Stomach (tissue), 9 donors: ENCODE data around the gene AK5. TPM values are rescaled to one million over a fixed set of nuclear protein-coding genes. Genes with fewer than 3 reads are reported as not detected.

Experiments
- DNase-seq, 2 donors: peaks; one replicate each; pipeline versions ENCODE4 v3.0.0 to v3.0.0-alpha.2; 2013 to 2019
- H3K27ac ChIP-seq, 5 donors: fragments of 200-600 bp in 4 of 5; sonication (generic) in 4 of 5; one replicate each; pipeline ENCODE4 v1.5.1; 2013 to 2019; ENCODE audit warnings: mild to moderate bottlenecking in 1 of 5, moderate library complexity in 1 of 5
- H3K27me3 ChIP-seq, 3 donors: fragments of 200-600 bp; sonication (generic); one replicate each; pipeline ENCODE4 v1.5.1; 2017 to 2019; ENCODE audit warnings: mixed run types in 1 of 3
- H3K36me3 ChIP-seq, 4 donors: fragments of 200-600 bp; sonication (generic); 1 replicate in 3 of 4; 2 replicates in 1 of 4; pipeline ENCODE4 v1.5.1; 2016 to 2019
- H3K4me1 ChIP-seq, 4 donors: fragments of 200-600 bp; sonication (generic); one replicate each; pipeline ENCODE4 v1.5.1; 2016 to 2019
- H3K4me3 ChIP-seq, 4 donors: fragments of 200-600 bp; sonication (generic) in 3 of 4; one replicate each; pipeline ENCODE4 v1.5.1; 2016 to 2019; ENCODE audit warnings: mild to moderate bottlenecking in 1 of 4
- H3K9me3 ChIP-seq, 4 donors: fragments of 200-600 bp; sonication (generic); one replicate each; pipeline ENCODE4 v1.5.1; 2016 to 2019
- EP300 ChIP-seq: sonication (generic); formaldehyde crosslinking; IDR thresholded peaks from one replicate; pipeline ENCODE4 v1.6.1; 2017; ENCODE audit warnings: antibody characterized with exemption
- POLR2A ChIP-seq, 4 donors: fragments of 450-650 bp; IDR thresholded peaks; one replicate each; pipeline ENCODE4 v1.6.1; 2016; ENCODE audit warnings: antibody characterized with exemption in 4 of 4, control low read depth in 2 of 4, mild to moderate bottlenecking in 1 of 4, moderate library complexity in 1 of 4
- POLR2AphosphoS5 ChIP-seq, 3 donors: sonication (generic); formaldehyde crosslinking; IDR thresholded peaks; one replicate each; pipeline ENCODE4 v1.6.1; 2016; ENCODE audit warnings: antibody characterized with exemption in 3 of 3
- WGBS, 5 donors: extraction: QIAGEN DNeasy Blood & Tissue Kit in 3 of 5; methylation state at CpG; one replicate each; pipeline versions ENCODE4 v1.1.5 to v1.1.7; 2013 to 2018; 5-methylcytosine and 5-hydroxymethylcytosine counted together
- intact Hi-C: fragments of 100-400 bp; cut with DNase I; formaldehyde crosslinking; loops from one replicate; pipeline ENCODE4 v1.15.1; 2023; ENCODE audit warnings: low total_unique reads
- polyA plus RNA-seq, 3 donors: library from polyadenylated mRNA; stranded (reverse); fragments of 200-250 nt; gene quantifications; one replicate each; pipeline ENCODE4 v1.2.3, GENCODE V29; 2013
- total RNA-seq, 5 donors: library from RNA; depleted of rRNA; stranded (reverse); fragments of >200 nt; gene quantifications; one replicate each; pipeline versions ENCODE4 v1.1.0 to v1.2.3, GENCODE V29; 2014 to 2016
- TF ChIP-seq, protein P1 (sequence below), 7 experiments: fragments of 450-650 bp in 4 of 7; fragments of 200-600 bp in 3 of 7; sonication (generic) in 3 of 7; IDR thresholded peaks; one replicate each; pipeline ENCODE4 v1.5.1; 2016 to 2019; ENCODE audit warnings: antibody characterized with exemption in 7 of 7, control low read depth in 2 of 7, mild to moderate bottlenecking in 1 of 7
- donor health status: healthy with polysubstance abuse.
- donor health status: Bipolar disorder and iron deficiency.
- donor health status: healthy.

Gene AK5
- total and polyA plus RNA-seq, 8 donors: 0.23 to 5.0 (median 1.3) TPM; not detected in 3

DNA sequence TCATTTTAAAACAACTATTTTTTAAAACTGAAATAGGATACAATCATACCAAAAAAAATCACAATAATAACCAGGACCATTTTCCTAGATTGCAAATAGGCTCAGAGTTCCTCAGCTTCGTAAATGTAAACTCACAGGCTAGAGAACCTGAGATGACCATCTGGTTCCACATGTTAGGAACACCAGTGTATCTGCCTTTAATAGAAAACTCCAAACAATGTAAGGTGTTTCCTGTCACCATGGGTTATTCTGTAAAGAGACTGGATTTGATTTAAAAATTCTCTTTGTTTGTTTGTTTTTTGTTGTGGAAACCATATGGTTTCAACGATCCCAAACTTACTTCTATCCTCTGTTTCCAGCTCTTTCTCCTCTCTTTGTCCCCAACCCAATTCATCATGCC is 203.1 kb downstream of the AK5 start:
- 65 to 75% (median 70%) methylated on average over 2 of the region's 2 CpGs for WGBS, 5 donors
- H3K36me3 ChIP-seq: no peaks in the 10 kb centered on the region
- H3K4me1 ChIP-seq: no peaks in the 10 kb centered on the region
- H3K27me3 ChIP-seq: no peaks in the 10 kb centered on the region
- H3K4me3 ChIP-seq: no peak overlapping the region
- no peak overlapping the region for H3K27ac ChIP-seq
- no peak for TF ChIP-seq POLR2AphosphoS5 (IDR thresholded peaks at IDR 0.05)
- TF ChIP-seq EP300: no peak
- TF ChIP-seq, protein P1, sequence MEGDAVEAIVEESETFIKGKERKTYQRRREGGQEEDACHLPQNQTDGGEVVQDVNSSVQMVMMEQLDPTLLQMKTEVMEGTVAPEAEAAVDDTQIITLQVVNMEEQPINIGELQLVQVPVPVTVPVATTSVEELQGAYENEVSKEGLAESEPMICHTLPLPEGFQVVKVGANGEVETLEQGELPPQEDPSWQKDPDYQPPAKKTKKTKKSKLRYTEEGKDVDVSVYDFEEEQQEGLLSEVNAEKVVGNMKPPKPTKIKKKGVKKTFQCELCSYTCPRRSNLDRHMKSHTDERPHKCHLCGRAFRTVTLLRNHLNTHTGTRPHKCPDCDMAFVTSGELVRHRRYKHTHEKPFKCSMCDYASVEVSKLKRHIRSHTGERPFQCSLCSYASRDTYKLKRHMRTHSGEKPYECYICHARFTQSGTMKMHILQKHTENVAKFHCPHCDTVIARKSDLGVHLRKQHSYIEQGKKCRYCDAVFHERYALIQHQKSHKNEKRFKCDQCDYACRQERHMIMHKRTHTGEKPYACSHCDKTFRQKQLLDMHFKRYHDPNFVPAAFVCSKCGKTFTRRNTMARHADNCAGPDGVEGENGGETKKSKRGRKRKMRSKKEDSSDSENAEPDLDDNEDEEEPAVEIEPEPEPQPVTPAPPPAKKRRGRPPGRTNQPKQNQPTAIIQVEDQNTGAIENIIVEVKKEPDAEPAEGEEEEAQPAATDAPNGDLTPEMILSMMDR (IDR thresholded peaks at IDR 0.05): no peak
- TF ChIP-seq POLR2A (IDR thresholded peaks at IDR 0.05): no peak
- H3K9me3 ChIP-seq: no peaks in the 10 kb centered on the region
- DNase-seq: no peak
- intact Hi-C loops: no loop called here

- WGBS, 5 donors: 79 to 94% (median 94%) methylated on average over 1 of the region's 1 CpG
- H3K27ac ChIP-seq: no peak overlapping the region
- H3K9me3 ChIP-seq: no peaks in the 10 kb centered on the region
- TF ChIP-seq POLR2AphosphoS5 (IDR thresholded peaks at IDR 0.05) (no peak), POLR2A (IDR thresholded peaks at IDR 0.05) (no peak), EP300 (no peak)
- TF ChIP-seq, protein P1 (IDR thresholded peaks at IDR 0.05): no peak
- H3K27me3 ChIP-seq: no peaks in the 10 kb centered on the region
- no peaks in the 10 kb centered on the region for H3K36me3 ChIP-seq
- no peaks in the 10 kb centered on the region for H3K4me1 ChIP-seq
- no peak overlapping the region for H3K4me3 ChIP-seq
- no peak for DNase-seq
- intact Hi-C loops: no loop called here
Measured at GRCh38 chr1:77487631-77488030, 205.8 kb downstream of the AK5 start.

DNA sequence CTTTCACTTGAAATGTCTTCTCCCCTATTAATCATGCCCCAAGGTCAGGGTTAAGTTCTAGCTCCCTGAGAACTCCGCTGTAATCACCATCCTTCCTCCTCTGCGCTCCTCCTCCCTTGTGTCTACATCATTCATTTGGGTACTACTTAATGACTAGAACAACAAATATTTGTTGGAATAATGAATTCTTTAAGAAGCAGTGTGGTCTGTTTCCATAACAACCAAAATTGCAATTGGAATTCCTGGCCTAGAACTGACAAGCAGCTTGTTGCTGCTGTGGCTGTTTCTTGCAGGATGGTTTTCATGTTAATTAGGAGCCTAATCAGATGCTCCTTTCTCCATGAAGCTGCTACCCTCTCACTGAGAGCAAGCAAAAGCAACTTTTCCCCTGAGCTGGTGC is 208.1 kb downstream of the AK5 start:
- DNase-seq: no peak
- Histone ChIP-seq H3K9me3 (no peaks in the 10 kb centered on the region), H3K27ac (no peak overlapping the region), H3K4me1 (no peaks in the 10 kb centered on the region), H3K27me3 (no peaks in the 10 kb centered on the region), H3K4me3 (no peak overlapping the region), H3K36me3 (no peaks in the 10 kb centered on the region)
- TF ChIP-seq POLR2A (IDR thresholded peaks at IDR 0.05) (no peak), EP300 (no peak), POLR2AphosphoS5 (IDR thresholded peaks at IDR 0.05) (no peak)
- TF ChIP-seq, protein P1 (IDR thresholded peaks at IDR 0.05): no peak
- 51 to 67% (median 58%) methylated on average over 2 of the region's 2 CpGs for WGBS, 5 donors
- intact Hi-C loops: no loop called here

DNA sequence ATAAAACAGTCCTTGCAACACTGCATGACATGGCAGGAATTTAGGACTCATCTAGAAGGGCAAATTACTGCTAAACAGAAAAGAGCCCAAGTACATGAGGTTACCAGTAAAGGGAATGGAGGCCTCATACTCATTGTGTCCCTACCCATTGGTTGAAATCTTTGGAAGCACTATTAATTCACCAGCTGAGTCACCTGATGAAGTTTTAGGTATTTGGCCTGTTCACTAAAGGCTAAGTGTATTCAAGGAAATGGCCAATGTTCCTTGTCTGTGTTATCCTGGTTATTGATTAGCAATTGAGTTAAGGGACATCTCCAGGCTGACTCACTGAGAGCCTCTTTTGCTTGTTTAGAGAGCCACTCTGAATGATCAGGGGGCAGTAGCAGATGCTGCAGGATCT is 212.2 kb downstream of the AK5 start:
- intact Hi-C loops: no loop called here
- Histone ChIP-seq H3K4me3 (no peak overlapping the region), H3K27ac (no peak overlapping the region), H3K36me3 (no peaks in the 10 kb centered on the region), H3K27me3 (no peaks in the 10 kb centered on the region), H3K4me1 (no peaks in the 10 kb centered on the region), H3K9me3 (no peaks in the 10 kb centered on the region)
- TF ChIP-seq POLR2A (IDR thresholded peaks at IDR 0.05) (no peak), EP300 (no peak), POLR2AphosphoS5 (IDR thresholded peaks at IDR 0.05) (no peak)
- TF ChIP-seq, protein P1 (IDR thresholded peaks at IDR 0.05): no peak
- no peak for DNase-seq
